Activated T-helper 1 cell treated with Interleukin-2 at 50 U/mL for 16 hours (primary cell): Measurements from ENCODE around the gene WAPL.

Experiments
- DNase-seq: peaks from one replicate; pipeline ENCODE4 v3.0.0-alpha.2; 2020; ENCODE audit warnings: low read depth

Gene WAPL

GRCh38 chr10:86411852-86412560 lies 109.6 kb downstream of the WAPL start:
- no peak for DNase-seq

- DNase-seq: peak; percentile 10
Observed at GRCh38 chr10:86411281-86411841, 110.2 kb downstream of the WAPL start.

- DNase-seq: no peak
Observed at GRCh38 chr10:86410542-86411124, 111.0 kb downstream of the WAPL start.

- DNase-seq: no peak
Observed at GRCh38 chr10:86409183-86409582, 112.4 kb downstream of the WAPL start.

GRCh38 chr10:86403183-86403797 lies 118.3 kb downstream of the WAPL start:
- DNase-seq: no peak

- DNase-seq: no peak
Observed at GRCh38 chr10:86402283-86402941, 119.2 kb downstream of the WAPL start.

GRCh38 chr10:86401588-86402282 lies 119.9 kb downstream of the WAPL start:
- no peak for DNase-seq

- DNase-seq: peak; percentile 51
Observed at GRCh38 chr10:86400705-86401587, 120.6 kb downstream of the WAPL start.

GRCh38 chr10:86399879-86400704 lies 121.5 kb downstream of the WAPL start:
- DNase-seq: peak; percentile 87

- DNase-seq: no peak
Observed at GRCh38 chr10:86399514-86399878, 122.1 kb downstream of the WAPL start.

GRCh38 chr10:86397120-86397519 lies 124.5 kb downstream of the WAPL start:
- no peak for DNase-seq

GRCh38 chr10:86393862-86394455 lies 127.6 kb downstream of the WAPL start:
- no peak for DNase-seq

GRCh38 chr10:86393362-86393761 lies 128.2 kb downstream of the WAPL start:
- no peak for DNase-seq

GRCh38 chr10:86392723-86393094 lies 128.9 kb downstream of the WAPL start:
- DNase-seq: no peak

- no peak for DNase-seq
Observed at GRCh38 chr10:86391986-86392722, 129.4 kb downstream of the WAPL start.

- no peak for DNase-seq
Observed at GRCh38 chr10:86391236-86391840, 130.3 kb downstream of the WAPL start.

GRCh38 chr10:86390337-86391120 lies 131.1 kb downstream of the WAPL start:
- no peak for DNase-seq
